CD1c-positive myeloid dendritic cell (primary cell): ENCODE data around the gene SLC25A13.
A peak's percentile ranks its signal among the peaks of the same experiment; 100 is the strongest.

Experiments
- DNase-seq: peaks from one replicate; pipeline ENCODE4 v3.0.0-alpha.2; 2016; ENCODE audit errors: extremely low spot score

The SLC25A13 gene

DNA sequence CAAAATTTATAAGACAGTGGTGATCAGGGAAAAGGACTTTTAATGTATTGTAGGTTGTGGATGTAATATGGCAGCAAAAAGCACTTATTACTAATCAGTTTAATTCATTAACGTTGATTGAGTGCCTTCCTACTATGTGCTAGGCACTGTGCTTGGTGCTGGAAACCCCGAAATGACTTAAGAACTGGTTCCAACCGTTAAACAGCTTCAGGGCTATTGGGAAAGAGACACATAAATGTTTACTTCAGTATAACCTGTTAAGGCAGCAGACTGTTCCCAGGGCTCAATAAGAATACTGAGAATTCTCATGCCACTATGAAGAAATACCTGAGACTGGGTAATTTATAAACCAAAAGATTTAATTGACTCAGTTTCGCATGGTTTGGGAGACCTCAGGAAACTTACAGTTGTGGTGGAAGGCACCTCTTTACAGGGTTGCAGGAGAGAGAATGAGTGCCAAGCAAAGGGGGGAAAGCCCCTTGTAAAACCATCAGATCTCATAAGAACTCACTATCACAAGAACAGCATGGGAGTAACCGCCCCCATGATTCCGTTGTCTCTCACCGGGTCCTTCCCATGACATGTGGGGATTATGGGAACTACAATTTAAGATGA lies 1.1 kb upstream of the SLC25A13 start:
- no peak for DNase-seq

DNA sequence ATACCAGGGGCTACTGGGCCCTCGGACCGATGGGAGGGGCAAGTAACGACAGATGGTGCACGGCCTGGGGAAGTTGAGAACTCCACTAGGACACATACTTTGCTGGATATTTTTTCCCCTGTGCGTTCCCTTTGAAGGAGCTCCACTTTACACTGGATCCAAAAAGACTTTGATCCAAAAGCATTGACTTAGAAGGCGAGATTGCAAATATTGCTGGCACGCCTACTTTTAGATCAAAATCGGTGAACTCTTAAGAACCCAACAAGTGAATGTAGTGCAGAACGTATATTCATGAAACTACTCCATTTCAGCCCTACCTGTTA lies 436 bp upstream of the SLC25A13 start:
- DNase-seq = no peak

DNA sequence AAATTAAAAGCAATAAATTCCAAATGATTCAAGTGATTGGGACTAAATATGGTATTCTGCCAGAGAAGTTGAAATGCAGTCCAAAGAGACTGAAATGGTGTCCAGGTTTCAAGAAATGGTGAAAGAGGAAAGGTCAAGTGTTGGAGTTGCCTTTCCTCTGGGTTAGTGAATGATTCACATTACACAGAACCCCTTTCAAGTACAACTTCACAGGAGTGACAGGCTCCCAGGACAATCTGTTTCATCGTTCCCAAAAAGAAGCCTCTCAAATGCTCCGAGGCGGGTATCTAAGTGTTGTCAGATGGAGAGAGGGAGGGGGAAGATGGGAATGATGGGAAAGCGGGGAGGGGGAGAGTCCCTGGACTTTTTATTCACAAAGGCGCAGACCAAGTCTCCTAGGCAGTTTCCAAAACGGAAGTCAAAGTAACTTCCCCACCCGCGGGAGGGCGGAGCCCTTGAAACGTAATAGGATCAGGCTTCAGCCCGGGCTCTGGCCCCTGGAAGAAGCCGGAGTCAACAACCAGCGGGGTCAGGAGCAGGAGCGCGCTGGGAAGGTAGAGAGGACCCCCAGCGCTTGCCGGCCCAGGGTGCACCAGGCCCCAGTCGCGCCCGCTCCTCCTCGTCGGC lies 754 bp downstream of the SLC25A13 start:
- peak; percentile 88 for DNase-seq

DNA sequence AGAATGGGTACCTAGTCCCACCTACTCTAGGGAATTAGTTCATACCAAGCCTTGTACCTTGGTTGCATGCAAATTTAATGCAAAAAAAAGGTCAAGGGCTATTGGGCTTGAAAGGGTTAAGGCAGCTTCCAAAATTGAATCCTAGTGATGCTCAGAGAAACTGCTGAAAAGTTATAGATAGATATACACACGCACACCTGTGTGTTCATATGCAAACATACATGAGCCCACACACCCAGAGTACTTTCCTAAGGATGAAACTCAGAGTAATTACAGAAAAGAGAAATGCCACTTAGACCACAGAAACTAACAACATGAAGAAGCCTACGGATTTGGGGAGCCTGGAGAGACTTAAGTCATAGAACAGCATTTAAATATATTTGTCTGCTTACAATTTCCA lies 1.5 kb downstream of the SLC25A13 start:
- DNase-seq = peak; percentile 23

DNA sequence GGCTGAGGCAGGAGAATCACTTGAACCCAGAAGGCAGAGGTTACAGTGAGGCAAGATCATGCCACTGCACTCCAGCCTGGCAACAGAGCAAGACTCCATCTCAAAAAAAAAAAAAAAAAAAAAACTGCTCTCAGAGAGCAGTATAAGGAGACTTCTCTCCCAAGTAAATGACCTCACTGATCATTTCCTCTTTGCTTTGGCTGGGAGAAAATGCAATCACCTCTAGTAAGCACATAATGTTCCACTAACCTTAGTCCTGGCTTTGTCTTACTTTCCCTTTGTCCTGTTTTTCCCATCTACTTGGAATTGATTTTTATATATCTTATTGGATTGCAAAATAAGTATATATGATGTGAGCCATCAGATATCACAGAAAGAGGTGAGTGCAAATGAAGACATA lies 2.5 kb downstream of the SLC25A13 start:
- peak; percentile 52 for DNase-seq

DNA sequence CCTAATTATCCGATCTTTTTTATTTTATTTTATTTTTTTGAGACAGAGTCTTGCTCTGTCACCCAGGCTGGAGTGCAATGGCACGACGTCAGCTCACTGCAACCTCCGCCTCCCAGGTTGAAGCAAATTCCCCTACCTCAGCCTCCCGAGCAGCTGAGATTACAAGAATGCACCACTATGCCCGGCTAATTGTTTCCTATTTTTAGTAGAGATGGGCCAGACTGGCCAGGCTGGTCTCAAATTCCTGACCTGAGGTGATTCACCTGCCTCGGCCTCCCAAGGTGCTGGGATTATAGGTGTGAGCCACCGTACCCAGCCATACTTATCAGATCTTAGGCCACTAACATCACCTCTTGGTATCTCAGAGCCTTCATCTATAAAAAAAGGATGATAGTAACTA lies 4.9 kb downstream of the SLC25A13 start:
- no peak for DNase-seq

DNA sequence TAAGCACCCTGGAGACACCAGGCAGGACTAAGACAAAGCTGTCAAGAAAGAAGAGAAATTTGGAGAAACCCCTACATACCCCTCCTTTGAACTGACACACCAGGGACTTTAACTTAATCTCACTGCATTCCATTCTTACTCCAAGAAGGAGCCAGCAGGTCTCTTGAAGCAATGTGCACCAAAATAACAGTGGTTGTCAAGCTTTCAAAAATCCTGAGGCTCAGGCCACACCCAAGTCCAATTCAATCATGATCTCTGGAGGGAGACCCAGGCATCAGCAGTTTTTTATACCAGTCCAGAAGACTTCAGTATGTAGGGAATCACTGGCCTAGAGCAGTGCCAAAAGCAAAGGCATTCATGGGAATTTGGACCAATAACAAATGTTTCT lies 6.8 kb downstream of the SLC25A13 start:
- DNase-seq = no peak

DNA sequence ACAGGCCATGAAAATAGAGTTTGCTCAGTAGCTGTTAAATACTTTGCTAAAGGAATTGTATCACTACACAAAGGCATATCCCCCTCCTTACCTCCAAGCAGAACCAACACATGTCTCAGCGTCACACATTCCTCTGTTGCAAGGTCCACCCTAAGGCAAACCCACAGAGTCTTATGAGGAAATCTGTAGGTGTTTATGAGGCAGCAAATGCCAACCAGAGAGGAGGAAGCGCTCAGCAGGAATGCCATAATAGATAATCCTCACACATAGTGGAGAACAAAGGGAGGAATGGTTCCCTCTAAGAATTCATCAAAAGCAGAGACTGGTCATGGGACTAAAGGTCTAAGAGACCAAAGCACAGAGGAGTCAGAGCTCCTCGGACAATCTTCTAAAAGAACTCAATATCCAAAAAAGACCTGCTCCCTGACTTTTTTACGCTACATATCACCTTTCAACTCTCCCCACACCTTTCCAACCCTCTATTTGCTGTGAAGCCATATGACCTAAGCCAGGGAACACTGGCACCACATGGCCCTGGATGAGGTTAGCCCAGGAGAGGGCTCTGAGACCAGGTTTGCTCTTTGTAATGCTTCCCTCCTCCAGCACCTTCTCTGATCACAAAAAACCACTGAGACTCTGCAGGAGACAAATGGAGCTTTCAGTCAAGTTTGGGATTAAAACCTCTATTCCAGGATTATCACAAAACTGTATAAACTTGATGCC lies 7.3 kb downstream of the SLC25A13 start:
- DNase-seq = peak; percentile 76

DNA sequence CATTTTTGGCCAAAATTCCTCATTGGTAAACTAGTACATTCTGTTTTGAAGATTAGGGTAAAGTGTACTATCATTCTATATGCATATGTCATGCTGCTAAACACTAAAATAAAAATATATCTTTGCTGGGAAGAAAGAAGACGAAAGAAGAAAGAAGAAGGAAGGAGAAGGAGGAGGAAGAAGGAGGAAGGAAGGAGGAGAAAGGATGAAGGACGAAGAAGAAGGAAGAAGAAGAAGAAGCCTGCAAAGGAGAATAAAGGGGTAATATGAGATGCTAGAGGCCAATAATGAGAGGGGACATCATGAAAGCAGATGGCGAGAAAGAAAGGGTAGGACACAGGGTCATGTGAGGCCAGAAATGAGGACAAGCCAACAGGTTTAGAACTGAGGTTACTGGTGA lies 8.0 kb downstream of the SLC25A13 start:
- no peak for DNase-seq

DNA sequence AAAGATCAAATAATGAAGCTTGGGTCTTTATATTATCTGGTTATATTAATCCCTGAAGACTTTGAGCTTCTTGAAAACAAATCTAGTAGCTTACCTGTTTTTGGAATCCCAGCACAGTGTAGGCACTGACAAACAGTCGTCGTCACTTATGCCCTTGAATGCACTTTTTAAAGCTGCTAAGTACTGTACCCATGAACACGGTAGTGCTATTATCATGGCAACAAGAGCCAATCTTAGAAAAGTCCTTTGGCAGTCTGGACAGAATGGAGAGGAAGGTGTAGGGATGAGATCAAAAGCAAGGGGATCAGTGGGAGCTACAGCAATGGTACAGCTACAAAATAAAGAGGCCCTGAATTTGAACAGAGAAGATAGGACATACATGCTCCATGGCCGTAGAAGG lies 9.4 kb downstream of the SLC25A13 start:
- DNase-seq = no peak

DNA sequence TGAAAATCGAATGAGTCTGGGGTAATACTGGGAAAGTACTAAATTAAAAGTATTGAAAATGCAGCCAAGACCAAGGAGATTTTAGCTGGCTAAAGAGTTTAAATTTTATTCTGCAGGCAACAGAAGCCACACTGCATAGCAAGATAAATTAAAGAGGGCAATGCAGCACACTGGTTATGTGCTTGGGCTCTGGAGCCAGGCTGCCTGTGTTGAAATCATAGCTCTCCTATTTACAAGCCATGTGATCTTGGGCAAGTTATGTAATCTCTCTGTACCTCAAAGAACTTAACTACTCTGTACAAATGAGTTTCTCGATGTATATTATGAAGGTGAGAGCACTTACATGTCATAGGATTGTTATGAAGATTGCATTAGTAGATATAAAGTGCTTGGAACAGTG lies 9.9 kb downstream of the SLC25A13 start:
- peak; percentile 53 for DNase-seq

DNA sequence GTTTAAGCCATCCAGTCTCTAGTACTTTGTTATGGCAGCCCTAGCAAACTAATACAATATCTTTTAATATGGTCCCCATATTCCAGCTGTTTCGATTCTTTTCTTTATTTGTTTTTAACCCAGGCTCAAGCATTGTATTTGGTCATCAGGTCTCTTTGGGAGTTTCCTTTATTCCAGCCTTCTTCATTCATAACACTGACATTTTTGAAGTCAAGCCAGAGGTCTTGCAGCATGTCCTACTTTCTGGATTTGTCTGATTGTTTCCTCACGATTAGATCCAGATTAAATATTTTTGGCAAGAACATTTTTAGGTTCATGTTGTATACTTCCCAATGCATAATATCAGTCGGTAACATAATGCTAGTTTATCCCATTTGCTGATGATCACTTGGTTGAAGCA lies 11.8 kb downstream of the SLC25A13 start:
- no peak for DNase-seq

DNA sequence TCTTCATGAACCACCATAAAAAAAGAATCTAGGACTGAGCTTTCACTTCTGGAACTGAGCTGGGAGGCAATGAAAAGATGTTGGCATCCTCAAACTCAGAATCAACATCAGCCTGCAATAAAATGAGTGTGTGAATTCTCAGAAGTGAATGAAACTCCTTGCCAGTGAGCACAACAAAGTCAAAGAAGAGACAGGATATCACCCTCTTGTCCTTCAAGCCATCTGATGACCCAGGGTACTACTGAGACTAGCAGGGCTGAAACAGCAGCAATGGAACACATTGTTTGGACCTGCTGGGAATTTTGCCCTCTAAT lies 13.0 kb downstream of the SLC25A13 start:
- DNase-seq = no peak

DNA sequence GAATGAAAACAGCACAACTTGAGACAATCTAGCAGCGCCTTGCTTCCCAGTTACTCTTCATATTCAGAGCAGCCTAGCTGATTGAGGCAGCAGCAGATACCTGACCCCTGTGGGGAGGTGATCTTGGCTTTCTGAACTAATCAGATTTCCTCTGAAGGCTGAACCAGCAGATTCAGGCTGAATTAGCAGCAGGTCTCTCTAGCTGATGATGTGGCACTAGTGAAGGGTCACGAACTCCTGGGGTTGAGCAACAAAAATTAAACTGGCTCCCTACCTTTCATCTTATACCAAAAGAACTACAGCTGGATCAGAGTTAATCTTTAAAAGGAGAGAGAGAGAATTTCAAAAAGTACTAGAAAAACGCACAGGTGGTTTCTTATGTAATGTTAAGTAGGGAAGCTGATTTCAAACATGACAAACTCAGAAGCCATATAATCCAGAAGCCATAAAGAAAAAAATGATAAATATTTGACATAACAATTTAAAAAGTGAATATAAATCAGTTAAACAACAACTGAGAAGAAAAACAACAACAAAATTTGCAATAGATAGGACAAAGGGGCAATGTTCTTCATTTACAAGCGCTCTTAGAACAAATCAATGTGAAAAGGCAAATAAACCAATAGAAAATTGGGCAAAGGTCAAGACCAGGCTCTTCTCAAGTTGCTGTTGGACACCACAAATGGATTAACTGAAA lies 13.5 kb downstream of the SLC25A13 start:
- DNase-seq = no peak

DNA sequence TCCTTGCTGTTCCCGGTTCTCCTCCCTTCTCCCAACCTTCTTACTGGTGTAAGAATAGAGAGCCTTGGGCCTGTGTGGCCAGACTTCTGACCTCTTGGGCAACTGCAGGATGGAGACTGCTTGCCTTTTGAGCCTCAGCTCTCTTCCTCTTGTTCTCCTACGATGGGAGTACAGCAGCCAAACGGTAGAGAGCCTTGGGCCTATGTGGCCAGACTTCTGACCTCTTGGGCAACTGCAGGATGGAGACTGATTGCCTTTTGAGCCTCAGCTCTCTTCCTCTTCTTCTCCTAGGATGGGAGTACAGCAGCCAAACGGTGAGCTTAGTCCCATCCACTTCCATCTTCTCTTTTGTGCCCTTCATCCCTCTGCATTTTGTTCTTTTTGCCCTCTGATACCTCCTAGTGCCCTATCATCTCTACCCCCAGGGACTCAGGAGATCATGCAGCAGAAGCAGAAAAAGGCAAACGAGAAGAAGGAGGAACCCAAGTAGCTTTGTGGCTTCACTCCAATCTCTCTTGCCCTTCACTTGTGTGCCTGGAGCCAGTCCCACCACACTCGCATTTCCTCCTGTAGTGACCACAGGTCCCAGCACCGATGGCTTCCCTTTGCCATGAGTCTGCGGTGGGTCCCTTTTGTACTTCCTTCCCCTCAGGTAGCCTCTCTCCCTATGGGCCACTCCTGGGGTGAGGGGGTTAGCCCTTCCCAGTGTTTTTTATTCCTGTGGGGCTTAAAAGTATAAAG lies 15.3 kb downstream of the SLC25A13 start:
- peak; percentile 7 for DNase-seq

DNA sequence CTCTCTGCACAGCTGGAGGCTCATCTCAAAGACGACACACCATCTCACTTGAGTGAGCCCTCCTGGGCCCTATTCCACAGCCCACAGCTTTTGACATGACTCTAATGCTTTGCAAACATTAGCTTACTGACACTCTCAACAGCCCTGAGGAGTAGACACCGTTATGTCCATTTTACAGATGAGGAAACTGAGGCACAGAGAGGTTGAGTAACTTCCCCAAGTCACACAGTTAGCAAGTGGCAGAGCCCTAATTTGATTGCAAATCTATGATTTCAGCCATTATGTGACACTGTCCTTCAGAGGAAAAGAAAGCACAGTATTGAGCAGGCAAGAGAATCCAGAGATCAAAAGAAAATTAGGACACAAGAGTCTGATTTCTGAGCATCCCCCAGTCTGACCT lies 16.0 kb downstream of the SLC25A13 start:
- no peak for DNase-seq

DNA sequence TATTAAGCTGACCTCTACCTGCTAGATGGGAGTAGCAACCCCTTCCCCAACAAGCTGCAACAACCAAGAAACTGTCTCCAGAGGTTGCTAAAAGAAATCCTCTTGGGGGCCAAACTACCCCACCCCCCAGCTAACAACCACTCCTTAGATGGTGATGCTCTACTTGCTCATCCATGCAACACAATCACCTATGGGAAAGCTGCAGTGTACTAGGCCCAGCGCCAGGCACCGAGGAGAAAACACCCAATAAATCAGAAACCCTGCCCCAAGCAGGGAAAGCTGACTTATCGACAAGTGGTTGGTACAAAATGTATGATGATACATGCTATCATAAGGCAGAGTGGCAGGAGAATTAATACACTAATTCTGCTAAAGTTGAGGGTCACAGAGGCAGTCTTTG lies 17.3 kb downstream of the SLC25A13 start:
- no peak for DNase-seq

DNA sequence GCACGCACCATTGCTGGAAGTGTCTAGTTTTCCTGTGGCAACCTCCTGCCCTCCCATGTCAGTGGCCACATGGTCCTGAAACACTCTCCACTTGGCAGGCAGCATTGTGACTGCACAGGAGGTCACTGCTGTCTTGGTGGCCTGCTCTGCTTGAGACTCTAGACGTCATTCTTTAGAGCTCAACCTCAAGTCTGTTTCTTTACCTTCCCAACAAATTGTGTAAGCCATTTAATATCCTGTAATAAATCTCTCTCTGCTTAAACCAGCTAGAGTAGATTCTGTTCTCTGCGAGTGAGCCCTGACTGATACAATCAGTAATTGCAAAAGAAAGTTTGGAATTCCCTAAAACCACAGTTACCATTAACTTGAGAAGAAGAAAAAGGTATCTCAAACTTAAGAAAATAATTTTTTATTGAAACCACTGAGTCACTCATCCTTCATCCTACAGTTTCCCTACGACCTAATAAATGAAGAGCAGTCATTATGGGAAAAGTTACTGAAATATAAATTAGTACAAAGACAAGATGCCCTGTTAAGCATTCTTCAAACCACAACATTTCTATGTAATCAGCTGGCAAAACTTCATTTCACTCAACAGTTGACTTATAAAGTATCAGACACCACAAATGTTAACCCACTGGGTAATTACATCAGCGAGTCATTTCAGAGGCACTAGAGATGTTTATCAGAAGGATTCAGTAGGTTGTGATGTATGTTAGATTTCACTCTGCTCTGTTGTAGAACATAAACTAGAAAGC lies 18.0 kb downstream of the SLC25A13 start:
- DNase-seq = no peak

DNA sequence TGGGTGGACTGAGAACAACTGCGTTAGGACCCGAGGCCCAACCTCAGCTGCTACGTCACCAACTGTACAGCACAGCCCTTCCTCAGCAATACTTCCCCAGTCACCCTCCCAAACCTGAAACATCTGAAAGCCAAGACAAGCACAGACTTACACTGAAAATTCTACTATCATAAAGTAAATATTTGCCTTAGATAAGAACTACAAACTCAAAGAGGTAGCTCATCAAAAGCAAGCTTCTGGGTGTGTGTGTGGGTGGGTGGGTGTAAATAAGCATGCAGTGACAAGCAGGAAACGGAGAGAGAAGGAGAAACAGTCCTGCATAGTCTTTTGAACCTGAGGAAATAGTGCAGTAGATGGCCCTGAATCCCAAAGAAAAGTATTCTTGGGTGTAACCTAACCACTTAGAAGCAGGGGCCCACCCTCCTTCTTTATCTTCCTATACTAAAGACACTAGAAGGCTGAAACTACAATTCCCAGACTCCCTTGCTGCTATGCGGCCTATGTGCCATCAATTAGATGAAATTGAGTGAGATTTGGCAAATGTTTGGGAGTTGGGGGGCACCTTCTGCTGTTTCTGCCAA lies 18.7 kb downstream of the SLC25A13 start:
- DNase-seq = no peak

DNA sequence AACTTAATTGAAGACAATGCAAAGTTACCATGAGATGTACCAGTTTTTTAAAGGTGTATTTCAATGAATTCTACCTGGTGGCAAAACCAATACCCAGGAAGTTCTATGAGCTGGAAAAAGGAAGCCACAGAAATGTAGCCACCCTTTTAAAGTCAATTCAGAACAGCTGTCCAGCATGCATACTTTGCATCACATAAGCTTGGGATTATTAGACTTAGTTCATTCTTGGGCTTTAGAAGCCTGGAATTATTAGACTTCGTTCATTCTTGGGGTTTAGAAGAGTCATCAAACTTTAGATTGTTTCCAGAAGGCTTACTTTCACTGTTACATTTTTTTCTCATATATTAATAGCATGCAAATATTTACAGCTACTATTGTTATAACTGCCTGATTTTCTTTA lies 20.9 kb downstream of the SLC25A13 start:
- no peak for DNase-seq

DNA sequence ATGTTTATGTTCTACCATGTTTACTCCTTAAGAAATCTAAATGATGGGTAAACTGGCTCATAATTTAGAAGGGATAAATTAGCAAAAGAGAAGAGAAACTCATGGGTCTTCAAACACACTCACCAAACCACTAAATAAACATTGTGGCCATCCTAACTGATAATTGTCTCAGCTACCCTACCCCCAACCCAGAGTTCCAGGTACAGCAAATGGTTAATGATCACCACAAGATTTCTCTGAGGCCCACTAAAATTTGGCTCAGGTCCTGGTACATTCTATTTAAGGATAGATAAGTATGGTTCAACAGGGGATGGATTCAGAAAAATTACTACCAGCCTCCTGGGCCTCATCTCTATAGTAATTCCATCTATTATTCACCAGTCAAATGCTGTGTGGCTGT lies 21.4 kb downstream of the SLC25A13 start:
- no peak for DNase-seq
